Measurements from ENCODE around the gene DNAJC3. TPM values are rescaled to one million over a fixed set of nuclear protein-coding genes. Genes with fewer than 3 reads are reported as not detected.
"Not testable (repeated sequence)": the region's sequence is repeated elsewhere in the genome, so short reads cannot be mapped to it uniquely, and the experiment has no call there.

The DNAJC3 gene
- total and polyA plus RNA-seq, 2 of the 8 experiments (the other 6 are each of a cell fraction or from before 2014, with no cell fraction given), result 4.3 to 24.1 TPM

DNA sequence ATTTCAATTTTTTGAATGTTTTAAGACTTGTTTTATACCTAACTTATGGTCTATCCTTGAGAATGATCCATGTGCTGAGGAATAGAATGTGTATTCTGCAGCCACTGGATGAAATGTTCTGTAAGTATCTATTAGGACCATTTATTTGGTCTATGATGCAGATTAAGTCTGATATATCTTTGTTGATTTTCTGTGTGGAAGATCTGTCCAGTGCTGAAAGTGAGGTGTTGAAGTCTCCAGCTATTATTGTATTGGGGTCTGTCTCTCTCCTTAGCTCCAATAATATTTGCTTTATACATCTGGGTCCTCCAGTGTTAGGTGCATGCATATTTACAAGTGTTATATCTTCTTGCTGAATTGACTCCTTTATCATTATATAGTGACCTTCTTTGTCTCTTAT lies 9.7 kb upstream of the DNAJC3 start:
- not testable (repeated sequence) for H2BK120ac ChIP-seq (replicated peaks; ENCODE audit: low read depth, low read length); H3K4me2 ChIP-seq (ENCODE audit: insufficient read depth in 1 of 2, low read depth in 2 of 2, low read length in 2 of 2); H3K4me3 ChIP-seq (ENCODE audit: extremely low read depth in 1 of 4, insufficient read depth in 2 of 4, low read depth in 3 of 4, low read length in 4 of 4); H3K79me2 ChIP-seq (ENCODE audit: control insufficient read depth in 1 of 2, insufficient read depth in 2 of 2, low read length in 2 of 2); H3K14ac ChIP-seq (ENCODE audit: insufficient read length); H2BK15ac ChIP-seq (ENCODE audit: low read length); H3K27me3 ChIP-seq (replicated peaks in 1 of 4; ENCODE audit: control insufficient read depth in 3 of 4, extremely low read depth in 1 of 4, insufficient read depth in 3 of 4, low read length in 3 of 4); H3K4me1 ChIP-seq (replicated peaks in 1 of 4; ENCODE audit: control insufficient read depth in 3 of 4, insufficient read depth in 4 of 4, low read length in 3 of 4); H4K8ac ChIP-seq (ENCODE audit: extremely low read depth, insufficient read depth, low read length); H3K36me3 ChIP-seq (ENCODE audit: control insufficient read depth in 2 of 4, insufficient read depth in 4 of 4, low read length in 3 of 4); H3K23me2 ChIP-seq (ENCODE audit: low read depth, low read length); H3K4ac ChIP-seq (replicated peaks; ENCODE audit: insufficient read length, low read depth, low read length); H2AFZ ChIP-seq (ENCODE audit: low read length); H3K18ac ChIP-seq (ENCODE audit: extremely low read depth, low read length); H4K5ac ChIP-seq (ENCODE audit: insufficient read length, low read depth, low read length); H3K27ac ChIP-seq (ENCODE audit: low read depth, low read length); H3K79me1 ChIP-seq (ENCODE audit: low read depth, low read length); H2AK5ac ChIP-seq (ENCODE audit: low read depth, low read length); H2BK12ac ChIP-seq (ENCODE audit: low read depth, low read length); FAIRE-seq; H3K23ac ChIP-seq (ENCODE audit: insufficient read length); DNase-seq (ENCODE audit: low read depth in 1 of 2, low spot score in 2 of 2); H4K20me1 ChIP-seq (replicated peaks in 1 of 2; ENCODE audit: control insufficient read depth in 1 of 2, insufficient read depth in 2 of 2, low read length in 2 of 2); H2BK5ac ChIP-seq (ENCODE audit: low read depth, low read length); H4K91ac ChIP-seq (replicated peaks; ENCODE audit: insufficient read length, low read length); H3K56ac ChIP-seq (replicated peaks; ENCODE audit: insufficient read length, low read depth, low read length); H3K9ac ChIP-seq (replicated peaks in 1 of 4; ENCODE audit: extremely low read depth in 1 of 4, low read depth in 3 of 4, low read length in 3 of 4); H2BK20ac ChIP-seq (ENCODE audit: low read length)
- H3K9me3 ChIP-seq (ENCODE audit: insufficient read depth in 2 of 2, low read depth in 1 of 2, low read length in 1 of 2), result peaks cover 21 to 22% of the 10 kb centered on the region in 2 experiments
- ChIA-PET CTCF (ENCODE audit: partially characterized antibody) (interaction anchor here (0.8 kb wide), 1 partner anchor 166 kb away, joined by 3 read pairs; no protein-coding TSS in a partner anchor), POLR2A (ENCODE audit: partially characterized antibody) (interaction anchor here (1.0 to 1.5 kb wide), 2 partner anchors 9 to 23 kb away, joined by 3 to 6 read pairs; partner anchors contain the start of genes DNAJC3 and DZIP1)
